HCT116 (cell line): ENCODE data around the gene DYNC2LI1. TPM values are rescaled to one million over a fixed set of nuclear protein-coding genes. Genes with fewer than 3 reads are reported as not detected.

Source experiments
- ATAC-seq: fragments of 200-7000 bp; cut with Tn5 transposase; 2 replicates; pipeline ENCODE4 v1.9.1; 2020; ENCODE audit warnings: mild to moderate bottlenecking, moderate library complexity
- BruUV-seq: library from RNA; stranded (reverse); fragments of 400-500 nt; replicated peaks from 2 replicates; lab custom pipeline; 2021; lab: Mats Ljungman, UMichigan
- CTCF ChIA-PET: fragments of 300-600 bp; sonication (Branson Sonifier 250); formaldehyde crosslinking; loops from one replicate; lab custom pipeline; 2021; ENCODE audit warnings: antibody characterized with exemption; lab: Charles Lee
- POLR2A ChIA-PET: fragments of 300-600, 350-600 bp; sonication (Branson Sonifier 250); formaldehyde crosslinking; loops from one replicate; lab custom pipeline; 2021; ENCODE audit warnings: antibody characterized with exemption; lab: Charles Lee
- RAD21 ChIA-PET, 2 experiments: fragments of 300-600 bp; sonication (Branson Sonifier 250); formaldehyde crosslinking; loops; one replicate each; lab custom pipeline; 2023; ENCODE audit warnings: low total read pairs in 2 of 2; ENCODE audit not compliant: uncharacterized antibody in 2 of 2, unreplicated experiment in 2 of 2, low non-redundant PET in 1 of 2; lab: Charles Lee
- DNase-seq: peaks from one replicate; pipeline ENCODE4 v3.0.0-alpha.2; 2010; ENCODE audit warnings: low read depth, low spot score
- H2AFZ ChIP-seq: fragments of 200-600 bp; shearing (Covaris generic), sonication (generic); 2 replicates; pipeline ENCODE4 v1.6.1; 2017; ENCODE audit warnings: low read depth, mixed run types, mixed read lengths, antibody characterized with exemption, low read length; ENCODE audit not compliant: poor library complexity, severe bottlenecking
- H3K27ac ChIP-seq: 2 replicates; pipeline ENCODE4 v1.5.1; 2012; ENCODE audit warnings: low read depth, low read length
- H3K27me3 ChIP-seq: fragments of 200-600 bp; sonication (generic); 2 replicates; pipeline ENCODE4 v1.6.1; 2016; ENCODE audit warnings: mixed run types, low read length, mixed read lengths; ENCODE audit not compliant: insufficient read depth
- H3K36me3 ChIP-seq, 2 experiments: fragments of 200-500 bp in 1 of 2; fragments of 200-600 bp in 1 of 2; sonication (Bioruptor generic) in 1 of 2; sonication (generic) in 1 of 2; 2 replicates each; pipeline versions ENCODE4 v1.5.1 to v1.6.1; 2014 to 2016; ENCODE audit warnings: low read length in 2 of 2, inconsistent platforms in 1 of 2, mixed read lengths in 1 of 2, mixed run types in 1 of 2; ENCODE audit not compliant: insufficient read depth in 2 of 2, control insufficient read depth in 1 of 2
- H3K4me1 ChIP-seq, 2 experiments: fragments of 200-600 bp in 1 of 2; sonication (generic) in 1 of 2; 2 replicates each; pipeline versions ENCODE4 v1.5.1 to v1.6.1; 2012 to 2017; ENCODE audit warnings: low read length in 2 of 2, inconsistent platforms in 1 of 2, mild to moderate bottlenecking in 1 of 2, mixed read lengths in 1 of 2, mixed run types in 1 of 2, moderate library complexity in 1 of 2; ENCODE audit not compliant: insufficient read depth in 2 of 2, control insufficient read depth in 1 of 2
- H3K4me2 ChIP-seq: fragments of 200-600 bp; sonication (generic); 2 replicates; pipeline ENCODE4 v1.6.1; 2017; ENCODE audit warnings: mixed run types, low read length, mixed read lengths
- H3K4me3 ChIP-seq, 2 experiments: fragments of 200-600 bp in 1 of 2; sonication (generic) in 1 of 2; replicated peaks in 1 of 2; 2 replicates each; pipeline ENCODE4 v1.5.1; 2011 to 2016; ENCODE audit warnings: low read length in 2 of 2, control low read depth in 1 of 2, low read depth in 1 of 2, mild to moderate bottlenecking in 1 of 2, mixed read lengths in 1 of 2, mixed run types in 1 of 2
- H3K79me2 ChIP-seq: fragments of 200-600 bp; sonication (generic); 2 replicates; pipeline ENCODE4 v1.6.1; 2017; ENCODE audit warnings: mild to moderate bottlenecking, mixed run types, low read length, moderate library complexity, mixed read lengths; ENCODE audit not compliant: insufficient read depth
- H3K9ac ChIP-seq: fragments of 200-600 bp; sonication (generic); 2 replicates; pipeline ENCODE4 v1.6.1; 2016; ENCODE audit warnings: low read length, mixed read lengths
- H3K9me2 ChIP-seq: fragments of 200-600 bp; sonication (generic), shearing (Covaris generic); 2 replicates; pipeline ENCODE4 v1.6.1; 2017; ENCODE audit warnings: mixed run types, mild to moderate bottlenecking, moderate library complexity; ENCODE audit not compliant: insufficient read depth
- H3K9me3 ChIP-seq, 2 experiments: fragments of 200-500 bp in 1 of 2; fragments of 200-600 bp in 1 of 2; sonication (Bioruptor generic) in 1 of 2; sonication (generic) in 1 of 2; 2 replicates each; pipeline ENCODE4 v1.6.1; 2014 to 2017; ENCODE audit warnings: low read length in 2 of 2, mixed read lengths in 2 of 2, inconsistent platforms in 1 of 2, low read depth in 1 of 2, mild to moderate bottlenecking in 1 of 2, mixed run types in 1 of 2, moderate library complexity in 1 of 2; ENCODE audit not compliant: control insufficient read depth in 1 of 2, insufficient read depth in 1 of 2
- H4K20me1 ChIP-seq: fragments of 200-600 bp; sonication (generic), shearing (Covaris generic); 2 replicates; pipeline ENCODE4 v1.6.1; 2017; ENCODE audit warnings: mixed run types, mild to moderate bottlenecking, moderate library complexity; ENCODE audit not compliant: insufficient read depth
- ATF3 ChIP-seq: IDR thresholded peaks from 2 replicates; pipeline ENCODE4 v1.6.1; 2012
- CBX3 ChIP-seq: IDR thresholded peaks from 2 replicates; pipeline ENCODE4 v1.6.1; 2012; ENCODE audit warnings: low read depth
- CEBPB ChIP-seq: IDR thresholded peaks from 2 replicates; pipeline ENCODE4 v1.6.1; 2012; ENCODE audit warnings: low read depth
- EGR1 ChIP-seq: IDR thresholded peaks from 2 replicates; pipeline ENCODE4 v1.6.1; 2012; ENCODE audit warnings: low read depth
- ELF1 ChIP-seq: IDR thresholded peaks from 2 replicates; pipeline ENCODE4 v1.6.1; 2012; ENCODE audit warnings: low read depth, borderline replicate concordance
- EZH2 ChIP-seq: fragments of 200-600 bp; sonication (generic); IDR thresholded peaks from 2 replicates; pipeline ENCODE4 v1.6.1; 2017; ENCODE audit warnings: antibody characterized with exemption, mixed run types
- EZH2phosphoT487 ChIP-seq: fragments of 200-600 bp; IDR thresholded peaks from 2 replicates; pipeline ENCODE4 v1.6.1; 2018; ENCODE audit warnings: antibody characterized with exemption, borderline replicate concordance
- FOSL1 ChIP-seq: IDR thresholded peaks from 2 replicates; pipeline ENCODE4 v1.6.1; 2012; ENCODE audit warnings: low read depth
- JUND ChIP-seq: IDR thresholded peaks from 2 replicates; pipeline ENCODE4 v1.6.1; 2012
- MAX ChIP-seq: IDR thresholded peaks from 2 replicates; pipeline ENCODE4 v1.6.1; 2012
- SIN3A ChIP-seq: IDR thresholded peaks from 2 replicates; pipeline ENCODE4 v1.6.1; 2012; ENCODE audit warnings: low read depth
- SP1 ChIP-seq: IDR thresholded peaks from 2 replicates; pipeline ENCODE4 v1.6.1; 2012; ENCODE audit warnings: low read depth
- YY1 ChIP-seq: IDR thresholded peaks from 2 replicates; pipeline ENCODE4 v1.6.1; 2011; ENCODE audit warnings: low read length, low read depth, moderate library complexity, mild to moderate bottlenecking; ENCODE audit not compliant: insufficient replicate concordance; ENCODE audit errors: extremely low read depth
- ZBTB33 ChIP-seq: IDR thresholded peaks from 2 replicates; pipeline ENCODE4 v1.6.1; 2011; ENCODE audit warnings: mild to moderate bottlenecking, low read length, moderate library complexity; ENCODE audit not compliant: insufficient replicate concordance; ENCODE audit errors: extremely low read depth
- ZNF274 ChIP-seq: fragments of 200-500 bp; sonication (Bioruptor generic); IDR thresholded peaks from 2 replicates; pipeline ENCODE4 v1.6.1; 2014; ENCODE audit warnings: mild to moderate bottlenecking, low read depth, low read length, inconsistent platforms
- intact Hi-C: fragments of 100-400 bp; cut with micrococcal nuclease; formaldehyde crosslinking; loops from 2 replicates; pipeline ENCODE4 v1.10.0; 2022
- total RNA-seq: library from RNA; stranded (reverse); gene quantifications from one replicate; pipeline ENCODE4 v1.2.1, GENCODE V29; 2021; ENCODE audit not compliant: unreplicated experiment
- TF ChIP-seq, protein P1 (sequence below), 3 experiments: fragments of 200-600 bp in 1 of 3; sonication (generic) in 1 of 3; IDR thresholded peaks in 2 of 3; conservative IDR thresholded peaks in 1 of 3; 2 replicates each; pipeline ENCODE4 v1.5.1; 2012 to 2017; ENCODE audit warnings: low read depth in 2 of 3, low read length in 2 of 3, antibody characterized with exemption in 1 of 3, borderline replicate concordance in 1 of 3, control low read depth in 1 of 3, mild to moderate bottlenecking in 1 of 3, mixed read lengths in 1 of 3, mixed run types in 1 of 3, moderate library complexity in 1 of 3; ENCODE audit not compliant: insufficient read depth in 1 of 3
- TF ChIP-seq, protein P2 (sequence below): IDR thresholded peaks from 2 replicates; pipeline ENCODE4 v1.6.1; 2012; ENCODE audit warnings: low read depth

The DYNC2LI1 gene
- total RNA-seq, 1 experiment from 2014 or later, result 16.7 TPM

DNA sequence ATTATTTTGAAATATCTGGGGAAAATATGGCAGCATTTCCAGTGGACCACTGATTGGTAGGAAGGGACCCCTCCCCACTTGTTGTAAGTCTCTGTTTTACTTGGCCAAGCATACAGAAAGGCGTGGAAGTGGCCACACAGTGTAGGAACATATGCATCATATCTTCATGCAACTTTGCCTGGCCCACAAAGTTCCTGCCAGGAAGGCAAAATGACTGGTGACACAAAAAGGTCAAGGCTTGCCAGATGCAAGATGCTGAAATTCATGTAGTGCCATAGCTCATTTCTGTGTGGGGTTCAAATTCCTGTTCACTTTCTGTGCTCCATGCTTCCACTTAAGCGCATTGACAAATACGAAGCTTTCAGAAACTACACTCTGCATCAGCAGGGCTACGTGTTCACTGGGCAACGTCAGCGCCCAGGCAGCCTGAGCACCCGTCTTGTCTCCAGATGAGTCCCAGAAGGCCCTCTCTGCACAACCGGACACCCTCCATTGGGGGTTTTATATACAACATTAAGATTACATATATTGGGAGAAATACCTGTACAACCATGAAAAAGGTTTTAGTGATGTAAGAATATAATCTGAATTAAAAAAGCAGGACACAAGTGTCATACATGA lies 3.6 kb downstream of the DYNC2LI1 start:
- TF ChIP-seq FOSL1 (no peak), SP1 (no peak), EZH2phosphoT487 (no peak), YY1 (no peak), MAX (no peak), ATF3 (no peak), ZBTB33 (no peak), SIN3A (no peak), ZNF274 (no peak), EZH2 (no peak), EGR1 (no peak), CBX3 (no peak), CEBPB (no peak), ELF1 (no peak), JUND (no peak)
- TF ChIP-seq, protein P1, sequence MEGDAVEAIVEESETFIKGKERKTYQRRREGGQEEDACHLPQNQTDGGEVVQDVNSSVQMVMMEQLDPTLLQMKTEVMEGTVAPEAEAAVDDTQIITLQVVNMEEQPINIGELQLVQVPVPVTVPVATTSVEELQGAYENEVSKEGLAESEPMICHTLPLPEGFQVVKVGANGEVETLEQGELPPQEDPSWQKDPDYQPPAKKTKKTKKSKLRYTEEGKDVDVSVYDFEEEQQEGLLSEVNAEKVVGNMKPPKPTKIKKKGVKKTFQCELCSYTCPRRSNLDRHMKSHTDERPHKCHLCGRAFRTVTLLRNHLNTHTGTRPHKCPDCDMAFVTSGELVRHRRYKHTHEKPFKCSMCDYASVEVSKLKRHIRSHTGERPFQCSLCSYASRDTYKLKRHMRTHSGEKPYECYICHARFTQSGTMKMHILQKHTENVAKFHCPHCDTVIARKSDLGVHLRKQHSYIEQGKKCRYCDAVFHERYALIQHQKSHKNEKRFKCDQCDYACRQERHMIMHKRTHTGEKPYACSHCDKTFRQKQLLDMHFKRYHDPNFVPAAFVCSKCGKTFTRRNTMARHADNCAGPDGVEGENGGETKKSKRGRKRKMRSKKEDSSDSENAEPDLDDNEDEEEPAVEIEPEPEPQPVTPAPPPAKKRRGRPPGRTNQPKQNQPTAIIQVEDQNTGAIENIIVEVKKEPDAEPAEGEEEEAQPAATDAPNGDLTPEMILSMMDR (IDR thresholded peaks at IDR 0.05 in 2 of 3, conservative IDR thresholded peaks at IDR 0.05 in 1 of 3; ENCODE audit: borderline replicate concordance in 1 of 3, insufficient read depth in 1 of 3, low read depth in 2 of 3, low read length in 2 of 3), result no peak
- TF ChIP-seq, protein P2, sequence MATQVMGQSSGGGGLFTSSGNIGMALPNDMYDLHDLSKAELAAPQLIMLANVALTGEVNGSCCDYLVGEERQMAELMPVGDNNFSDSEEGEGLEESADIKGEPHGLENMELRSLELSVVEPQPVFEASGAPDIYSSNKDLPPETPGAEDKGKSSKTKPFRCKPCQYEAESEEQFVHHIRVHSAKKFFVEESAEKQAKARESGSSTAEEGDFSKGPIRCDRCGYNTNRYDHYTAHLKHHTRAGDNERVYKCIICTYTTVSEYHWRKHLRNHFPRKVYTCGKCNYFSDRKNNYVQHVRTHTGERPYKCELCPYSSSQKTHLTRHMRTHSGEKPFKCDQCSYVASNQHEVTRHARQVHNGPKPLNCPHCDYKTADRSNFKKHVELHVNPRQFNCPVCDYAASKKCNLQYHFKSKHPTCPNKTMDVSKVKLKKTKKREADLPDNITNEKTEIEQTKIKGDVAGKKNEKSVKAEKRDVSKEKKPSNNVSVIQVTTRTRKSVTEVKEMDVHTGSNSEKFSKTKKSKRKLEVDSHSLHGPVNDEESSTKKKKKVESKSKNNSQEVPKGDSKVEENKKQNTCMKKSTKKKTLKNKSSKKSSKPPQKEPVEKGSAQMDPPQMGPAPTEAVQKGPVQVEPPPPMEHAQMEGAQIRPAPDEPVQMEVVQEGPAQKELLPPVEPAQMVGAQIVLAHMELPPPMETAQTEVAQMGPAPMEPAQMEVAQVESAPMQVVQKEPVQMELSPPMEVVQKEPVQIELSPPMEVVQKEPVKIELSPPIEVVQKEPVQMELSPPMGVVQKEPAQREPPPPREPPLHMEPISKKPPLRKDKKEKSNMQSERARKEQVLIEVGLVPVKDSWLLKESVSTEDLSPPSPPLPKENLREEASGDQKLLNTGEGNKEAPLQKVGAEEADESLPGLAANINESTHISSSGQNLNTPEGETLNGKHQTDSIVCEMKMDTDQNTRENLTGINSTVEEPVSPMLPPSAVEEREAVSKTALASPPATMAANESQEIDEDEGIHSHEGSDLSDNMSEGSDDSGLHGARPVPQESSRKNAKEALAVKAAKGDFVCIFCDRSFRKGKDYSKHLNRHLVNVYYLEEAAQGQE, result no peak
- H3K9ac ChIP-seq, result no peak overlapping the region
- ChIA-PET POLR2A (no interaction called here), CTCF (no interaction called here), RAD21 (no interaction called here)
- no peak overlapping the region for H2AFZ ChIP-seq
- no peaks in the 10 kb centered on the region for H3K79me2 ChIP-seq
- ATAC-seq, result no peak
- no peaks in the 10 kb centered on the region for H3K27me3 ChIP-seq
- no peak overlapping the region for H3K4me3 ChIP-seq
- no peaks in the 10 kb centered on the region for H3K36me3 ChIP-seq
- BruUV-seq, result no TSS peak
- H3K27ac ChIP-seq, result no peak overlapping the region
- H3K4me1 ChIP-seq, result peaks cover 2 to 6% of the 10 kb centered on the region in 2 experiments; a peak in 1 of 4 replicates
- no peaks in the 10 kb centered on the region for H3K9me3 ChIP-seq
- no peaks in the 10 kb centered on the region for H4K20me1 ChIP-seq
- H3K4me2 ChIP-seq, result no peak overlapping the region
- DNase-seq, result no peak
- no peaks in the 10 kb centered on the region; the same call in 1 of the 2 replicates for H3K9me2 ChIP-seq
- intact Hi-C loops, result no loop called here
